Measurements from ENCODE around the gene GP5. TPM values are rescaled to one million over a fixed set of nuclear protein-coding genes. Genes with fewer than 3 reads are reported as not detected.
A peak's percentile ranks its signal among the peaks of the same experiment; 100 is the strongest.

The GP5 gene
- total RNA-seq, 2 donors from 2014 or later = not detected

DNA sequence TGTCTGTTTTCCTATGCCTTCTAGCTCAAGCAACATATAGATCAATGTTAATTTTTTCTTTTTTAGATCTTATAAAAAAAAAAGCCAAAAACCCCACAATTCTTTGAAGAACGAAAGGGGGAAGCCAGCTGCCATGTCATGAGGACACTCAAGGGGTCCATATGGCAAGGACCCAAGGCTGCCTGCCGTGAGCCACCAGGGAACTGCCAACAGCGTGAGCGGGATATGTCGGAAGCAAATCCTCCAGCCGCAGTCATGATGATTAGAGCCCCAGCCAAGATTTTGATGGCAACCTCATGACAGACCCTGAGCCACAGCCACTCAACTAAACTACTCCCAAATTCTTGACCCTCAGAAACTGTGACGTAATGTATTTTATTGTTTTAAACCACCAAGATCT is 6.5 kb downstream of the GP5 start:
- H3K27ac ChIP-seq = no peak overlapping the region
- H3K4me3 ChIP-seq = no peak overlapping the region
- H3K4me1 ChIP-seq = peaks cover 11% of the 10 kb centered on the region
- intact Hi-C loops (cut with DNase I) = no loop called here
- H3K9me3 ChIP-seq = no peaks in the 10 kb centered on the region
- H3K36me3 ChIP-seq (replicated peaks in 1 of 2; ENCODE audit: insufficient read depth in 1 of 2, low read depth in 2 of 2) = no peaks in the 10 kb centered on the region
- no peak for DNase-seq
- peaks cover 0 to 7% of the 10 kb centered on the region in 2 donors for H3K27me3 ChIP-seq
- 89 to 90% methylated on average over 7 of the region's 7 CpGs for WGBS, 2 donors
- no peak for ATAC-seq
- TF ChIP-seq, protein P1, sequence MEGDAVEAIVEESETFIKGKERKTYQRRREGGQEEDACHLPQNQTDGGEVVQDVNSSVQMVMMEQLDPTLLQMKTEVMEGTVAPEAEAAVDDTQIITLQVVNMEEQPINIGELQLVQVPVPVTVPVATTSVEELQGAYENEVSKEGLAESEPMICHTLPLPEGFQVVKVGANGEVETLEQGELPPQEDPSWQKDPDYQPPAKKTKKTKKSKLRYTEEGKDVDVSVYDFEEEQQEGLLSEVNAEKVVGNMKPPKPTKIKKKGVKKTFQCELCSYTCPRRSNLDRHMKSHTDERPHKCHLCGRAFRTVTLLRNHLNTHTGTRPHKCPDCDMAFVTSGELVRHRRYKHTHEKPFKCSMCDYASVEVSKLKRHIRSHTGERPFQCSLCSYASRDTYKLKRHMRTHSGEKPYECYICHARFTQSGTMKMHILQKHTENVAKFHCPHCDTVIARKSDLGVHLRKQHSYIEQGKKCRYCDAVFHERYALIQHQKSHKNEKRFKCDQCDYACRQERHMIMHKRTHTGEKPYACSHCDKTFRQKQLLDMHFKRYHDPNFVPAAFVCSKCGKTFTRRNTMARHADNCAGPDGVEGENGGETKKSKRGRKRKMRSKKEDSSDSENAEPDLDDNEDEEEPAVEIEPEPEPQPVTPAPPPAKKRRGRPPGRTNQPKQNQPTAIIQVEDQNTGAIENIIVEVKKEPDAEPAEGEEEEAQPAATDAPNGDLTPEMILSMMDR (IDR thresholded peaks at IDR 0.05) = no peak
- no peak for TF ChIP-seq POLR2A (IDR thresholded peaks at IDR 0.05)

- intact Hi-C loops (cut with DNase I) = no loop called here
Measured at GRCh38 chr3:194390835-194391234, 8.2 kb downstream of the GP5 start.

GRCh38 chr3:194389269-194389668 is 9.8 kb downstream of the GP5 start:
- TF ChIP-seq POLR2A (IDR thresholded peaks at IDR 0.05) = no peak
- TF ChIP-seq, protein P1 (IDR thresholded peaks at IDR 0.05) = no peak
- DNase-seq = no peak
- H3K4me3 ChIP-seq = no peak overlapping the region
- H3K27me3 ChIP-seq = no peaks in the 10 kb centered on the region
- no peak for ATAC-seq
- H3K4me1 ChIP-seq = no peaks in the 10 kb centered on the region
- intact Hi-C loops (cut with DNase I) = no loop called here
- no peak overlapping the region for H3K27ac ChIP-seq
- H3K36me3 ChIP-seq (replicated peaks in 1 of 2; ENCODE audit: insufficient read depth in 1 of 2, low read depth in 2 of 2) = no peaks in the 10 kb centered on the region
- WGBS, 2 donors = 81 to 92% methylated on average over 8 of the region's 8 CpGs
- H3K9me3 ChIP-seq = no peaks in the 10 kb centered on the region

More at GRCh38 chr3:194390835-194391234, 8.2 kb downstream of the GP5 start:
- Histone ChIP-seq H3K27me3 (no peaks in the 10 kb centered on the region), H3K4me3 (no peak overlapping the region), H3K4me1 (no peaks in the 10 kb centered on the region), H3K9me3 (no peaks in the 10 kb centered on the region), H3K27ac (no peak overlapping the region), H3K36me3 (replicated peaks in 1 of 2; ENCODE audit: insufficient read depth in 1 of 2, low read depth in 2 of 2) (no peaks in the 10 kb centered on the region)
- TF ChIP-seq, protein P1 (IDR thresholded peaks at IDR 0.05) = no peak
- TF ChIP-seq POLR2A (IDR thresholded peaks at IDR 0.05) = no peak
- DNase-seq (no peak), ATAC-seq (no peak)

- TF ChIP-seq POLR2A (IDR thresholded peaks at IDR 0.05) = no peak
- TF ChIP-seq, protein P1 (IDR thresholded peaks at IDR 0.05) = no peak
- no peak overlapping the region for H3K27ac ChIP-seq
- 91% methylated on average over 8 of the region's 8 CpGs for WGBS, 2 donors
- no peak overlapping the region for H3K4me3 ChIP-seq
- ATAC-seq (no peak), DNase-seq (no peak)
- H3K36me3 ChIP-seq (replicated peaks in 1 of 2; ENCODE audit: insufficient read depth in 1 of 2, low read depth in 2 of 2) = no peaks in the 10 kb centered on the region
- H3K4me1 ChIP-seq = no peaks in the 10 kb centered on the region
- H3K9me3 ChIP-seq = no peaks in the 10 kb centered on the region
- intact Hi-C loops (cut with DNase I) = no loop called here
- H3K27me3 ChIP-seq = no peaks in the 10 kb centered on the region
Measured at GRCh38 chr3:194387926-194388418, 11.1 kb downstream of the GP5 start.

- Histone ChIP-seq H3K27ac (no peak overlapping the region), H3K4me1 (no peaks in the 10 kb centered on the region), H3K36me3 (replicated peaks in 1 of 2; ENCODE audit: insufficient read depth in 1 of 2, low read depth in 2 of 2) (no peaks in the 10 kb centered on the region), H3K27me3 (no peaks in the 10 kb centered on the region), H3K9me3 (no peaks in the 10 kb centered on the region), H3K4me3 (no peak overlapping the region)
- TF ChIP-seq, protein P1 (IDR thresholded peaks at IDR 0.05) = no peak
- no peak for TF ChIP-seq POLR2A (IDR thresholded peaks at IDR 0.05)
- WGBS, 2 donors = 82 to 87% methylated on average over 1 to 6 of the region's 6 CpGs
- ATAC-seq (no peak), DNase-seq (peak in 1 of 4 donors; percentile 4)
- intact Hi-C loops (cut with DNase I) = no loop called here
Measured at GRCh38 chr3:194387276-194387675, 11.8 kb downstream of the GP5 start.

Measured in body of pancreas (tissue), 4 donors.